ENCODE data around the gene TARS1.
"Not testable (repeated sequence)": the region's sequence is repeated elsewhere in the genome, so short reads cannot be mapped to it uniquely, and the experiment has no call there.

TARS1 gene

GRCh38 chr5:33423018-33423630 lies 17.6 kb upstream of the TARS1 start:
- no peak for DNase-seq (ENCODE audit: low spot score in 2 of 2)
- Mint-ChIP-seq H3K27ac (no peak overlapping the region), H3K27me3 (peaks cover 4% of the 10 kb centered on the region), H3K4me1 (no peaks in the 10 kb centered on the region), H3K4me3 (no peak overlapping the region), H3K36me3 (no peaks in the 10 kb centered on the region), H3K9me3 (no peaks in the 10 kb centered on the region)
- no peak for ATAC-seq (ENCODE audit: low read depth)

- no peak overlapping the region for H3K27ac Mint-ChIP-seq
- H3K27me3 Mint-ChIP-seq, result peaks cover 7% of the 10 kb centered on the region
- H3K36me3 Mint-ChIP-seq, result no peaks in the 10 kb centered on the region
- H3K4me1 Mint-ChIP-seq, result no peaks in the 10 kb centered on the region
- no peak for ATAC-seq (ENCODE audit: low read depth)
- H3K9me3 Mint-ChIP-seq, result peaks cover 4% of the 10 kb centered on the region
- DNase-seq (ENCODE audit: low spot score in 2 of 2), result no peak
- no peak overlapping the region for H3K4me3 Mint-ChIP-seq
These were observed 15.5 kb upstream of the TARS1 start for GRCh38 chr5:33425314-33425713.

GRCh38 chr5:33430983-33431382 lies 9.8 kb upstream of the TARS1 start:
- H3K4me3 Mint-ChIP-seq, result no peak overlapping the region
- H3K27ac Mint-ChIP-seq, result no peak overlapping the region
- H3K27me3 Mint-ChIP-seq, result peaks cover 7% of the 10 kb centered on the region
- ATAC-seq (ENCODE audit: low read depth), result no peak
- H3K36me3 Mint-ChIP-seq, result no peaks in the 10 kb centered on the region
- H3K9me3 Mint-ChIP-seq, result peaks cover 4% of the 10 kb centered on the region
- peaks cover 2% of the 10 kb centered on the region for H3K4me1 Mint-ChIP-seq
- DNase-seq (ENCODE audit: low spot score in 2 of 2), result no peak

GRCh38 chr5:33432656-33433055 lies 8.1 kb upstream of the TARS1 start:
- no peaks in the 10 kb centered on the region for H3K36me3 Mint-ChIP-seq
- H3K9me3 Mint-ChIP-seq, result peaks cover 4% of the 10 kb centered on the region
- H3K27me3 Mint-ChIP-seq, result peaks cover 3% of the 10 kb centered on the region
- H3K4me3 Mint-ChIP-seq, result no peak overlapping the region
- H3K4me1 Mint-ChIP-seq, result peaks cover 4% of the 10 kb centered on the region
- ATAC-seq (ENCODE audit: low read depth) (no peak), DNase-seq (ENCODE audit: low spot score in 2 of 2) (no peak)
- H3K27ac Mint-ChIP-seq, result no peak overlapping the region

- ATAC-seq (ENCODE audit: low read depth) (no peak), DNase-seq (ENCODE audit: low spot score in 2 of 2) (no peak)
- Mint-ChIP-seq H3K4me3 (no peak overlapping the region), H3K27me3 (peaks cover 2% of the 10 kb centered on the region), H3K4me1 (peaks cover 4% of the 10 kb centered on the region), H3K9me3 (peaks cover 4% of the 10 kb centered on the region), H3K27ac (no peak overlapping the region), H3K36me3 (no peaks in the 10 kb centered on the region)
These were observed 7.2 kb upstream of the TARS1 start for GRCh38 chr5:33433303-33434240.

- not testable (repeated sequence) for H3K36me3 Mint-ChIP-seq, H3K4me3 Mint-ChIP-seq, H3K27me3 Mint-ChIP-seq, H3K9me3 Mint-ChIP-seq, H3K4me1 Mint-ChIP-seq, H3K27ac Mint-ChIP-seq
- DNase-seq (ENCODE audit: low spot score in 2 of 2) (peak; percentile 46 to 53), ATAC-seq (ENCODE audit: low read depth) (peak; percentile 50)
These were observed 4.8 kb upstream of the TARS1 start for GRCh38 chr5:33435893-33436490.

- Mint-ChIP-seq H3K4me1 (peaks cover 10% of the 10 kb centered on the region), H3K9me3 (no peaks in the 10 kb centered on the region), H3K36me3 (no peaks in the 10 kb centered on the region), H3K27ac (no peak overlapping the region), H3K4me3 (no peak overlapping the region), H3K27me3 (no peaks in the 10 kb centered on the region)
- DNase-seq (ENCODE audit: low spot score in 2 of 2), result no peak
- ATAC-seq (ENCODE audit: low read depth), result no peak
These were observed 1.8 kb upstream of the TARS1 start for GRCh38 chr5:33438996-33439395.

- Mint-ChIP-seq H3K4me1 (peaks cover 14% of the 10 kb centered on the region), H3K27me3 (no peaks in the 10 kb centered on the region), H3K4me3 (no peak overlapping the region), H3K36me3 (no peaks in the 10 kb centered on the region), H3K27ac (no peak overlapping the region), H3K9me3 (no peaks in the 10 kb centered on the region)
- DNase-seq (ENCODE audit: low spot score in 2 of 2) (no peak), ATAC-seq (ENCODE audit: low read depth) (no peak)
These were observed 772 bp upstream of the TARS1 start for GRCh38 chr5:33439905-33440481.

GRCh38 chr5:33441241-33442177 lies 744 bp downstream of the TARS1 start:
- H3K27me3 Mint-ChIP-seq, result no peaks in the 10 kb centered on the region
- H3K9me3 Mint-ChIP-seq, result no peaks in the 10 kb centered on the region
- peaks cover 8% of the 10 kb centered on the region for H3K36me3 Mint-ChIP-seq
- DNase-seq (ENCODE audit: low spot score in 2 of 2), result peak in 1 of 2 donors; percentile 17
- peaks cover 15% of the 10 kb centered on the region for H3K4me1 Mint-ChIP-seq
- H3K4me3 Mint-ChIP-seq, result no peak overlapping the region
- H3K27ac Mint-ChIP-seq, result no peak overlapping the region
- ATAC-seq (ENCODE audit: low read depth), result peak; percentile 48

GRCh38 chr5:33444542-33444941 lies 3.8 kb downstream of the TARS1 start:
- Mint-ChIP-seq H3K4me1 (peaks cover 21% of the 10 kb centered on the region), H3K27me3 (no peaks in the 10 kb centered on the region), H3K4me3 (no peak overlapping the region), H3K36me3 (peaks cover 17% of the 10 kb centered on the region), H3K27ac (peak overlapping the region; percentile 73), H3K9me3 (no peaks in the 10 kb centered on the region)
- no peak for DNase-seq (ENCODE audit: low spot score in 2 of 2)
- ATAC-seq (ENCODE audit: low read depth), result no peak

GRCh38 chr5:33445798-33446197 lies 5.0 kb downstream of the TARS1 start:
- H3K4me3 Mint-ChIP-seq, result no peak overlapping the region
- peaks cover 21% of the 10 kb centered on the region for H3K4me1 Mint-ChIP-seq
- DNase-seq (ENCODE audit: low spot score in 2 of 2), result no peak
- H3K9me3 Mint-ChIP-seq, result no peaks in the 10 kb centered on the region
- peaks cover 17% of the 10 kb centered on the region for H3K36me3 Mint-ChIP-seq
- H3K27me3 Mint-ChIP-seq, result no peaks in the 10 kb centered on the region
- H3K27ac Mint-ChIP-seq, result peak overlapping the region; percentile 64
- no peak for ATAC-seq (ENCODE audit: low read depth)

- Mint-ChIP-seq H3K27me3 (no peaks in the 10 kb centered on the region), H3K27ac (no peak overlapping the region), H3K4me1 (peaks cover 17% of the 10 kb centered on the region), H3K36me3 (peaks cover 19% of the 10 kb centered on the region), H3K9me3 (no peaks in the 10 kb centered on the region), H3K4me3 (no peak overlapping the region)
- no peak for DNase-seq (ENCODE audit: low spot score in 2 of 2)
- no peak for ATAC-seq (ENCODE audit: low read depth)
These were observed 7.4 kb downstream of the TARS1 start for GRCh38 chr5:33448118-33448517.

GRCh38 chr5:33457126-33457525 lies 16.4 kb downstream of the TARS1 start:
- Mint-ChIP-seq H3K4me1 (no peaks in the 10 kb centered on the region), H3K27me3 (no peaks in the 10 kb centered on the region), H3K9me3 (no peaks in the 10 kb centered on the region), H3K36me3 (peaks cover 39% of the 10 kb centered on the region), H3K4me3 (no peak overlapping the region), H3K27ac (no peak overlapping the region)
- ATAC-seq (ENCODE audit: low read depth), result no peak
- no peak for DNase-seq (ENCODE audit: low spot score in 2 of 2)

Measured in memory B cell (primary cell).